ENCODE results near the gene CYB561A3. TPM values are rescaled to one million over a fixed set of nuclear protein-coding genes. Genes with fewer than 3 reads are reported as not detected.

Gene CYB561A3
- total and polyA plus RNA-seq, 2 of the 13 experiments (the other 11 are each of a cell fraction or from before 2014, with no cell fraction given), result 11.4 to 14.9 TPM

DNA sequence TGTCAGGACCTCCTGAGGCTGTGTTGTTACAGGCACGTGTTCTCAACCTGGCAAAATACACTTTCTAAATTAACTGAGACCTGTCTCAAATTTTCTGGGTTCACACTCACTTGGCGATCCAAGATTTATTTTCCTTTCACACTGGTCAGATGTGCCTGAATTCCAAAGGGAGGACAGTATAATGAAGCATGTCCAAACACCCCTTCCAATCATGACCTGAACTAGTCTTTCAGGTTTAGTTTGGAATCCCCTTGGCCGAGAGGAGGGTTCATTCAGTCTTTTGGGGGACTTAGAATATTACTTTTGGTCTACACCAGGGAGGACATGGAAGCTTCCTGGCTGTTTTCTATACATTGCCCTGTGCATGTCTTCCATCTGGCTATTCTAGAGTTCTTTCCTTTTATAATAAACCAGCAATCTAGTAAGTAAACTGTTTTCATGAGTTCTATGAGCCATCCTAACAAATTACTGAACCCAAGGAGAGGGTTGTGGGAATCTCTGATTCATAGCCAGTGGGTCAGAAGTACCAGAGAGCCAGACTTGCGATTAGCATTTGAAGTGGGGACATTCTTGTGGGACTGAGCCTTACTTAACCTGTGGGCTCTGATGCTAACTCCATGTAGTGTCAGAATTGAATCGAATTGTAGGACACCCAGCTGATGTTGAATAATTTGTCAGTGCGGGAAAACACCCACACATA is 15.9 kb upstream of the CYB561A3 start:
- CTCF ChIA-PET (ENCODE audit: low intra/inter-chr PET ratio, low total read pairs), result no interaction called here
- Histone ChIP-seq H3K79me2 (ENCODE audit: insufficient read depth, low read length) (no peaks in the 10 kb centered on the region), H3K27me3 (ENCODE audit: control insufficient read depth in 1 of 2, insufficient read depth in 2 of 2, low read length in 2 of 2) (no peaks in the 10 kb centered on the region), H3K9ac (ENCODE audit: insufficient read depth, low read depth, low read length) (no peak overlapping the region), H3K27ac (ENCODE audit: extremely low read length, insufficient read depth, low read length) (no peak overlapping the region), H3K4me3 (replicated peaks in 1 of 3; ENCODE audit: insufficient read depth in 1 of 3, low read depth in 2 of 3, low read length in 3 of 3) (no peak overlapping the region), H3K36me3 (replicated peaks in 1 of 2; ENCODE audit: control insufficient read depth in 1 of 2, insufficient read depth in 2 of 2, low read length in 2 of 2) (no peaks in the 10 kb centered on the region), H3K9me3 (ENCODE audit: low read length) (peaks cover 3% of the 10 kb centered on the region; the same call in 1 of the 2 replicates), H3K4me2 (ENCODE audit: low read depth, low read length) (no peak overlapping the region), H2AFZ (ENCODE audit: low read length) (no peak overlapping the region), H4K20me1 (ENCODE audit: insufficient read depth, low read length) (no peaks in the 10 kb centered on the region), H3K4me1 (ENCODE audit: insufficient read depth, low read length) (peaks cover 10% of the 10 kb centered on the region)
- POLR2A ChIA-PET, result interaction anchor here (1.8 kb wide), 1 partner anchor 16 kb away, joined by 14 read pairs; the partner anchor contains the start of genes CYB561A3 and TMEM138
- no peak for DNase-seq (ENCODE audit: low spot score)
- in situ Hi-C loops (cut with HindIII; ENCODE audit: extremely low pct_ligation_motif_present, low pct_unique_long_range_greater_than_20kb) (no loop called here), intact Hi-C loops (cut with micrococcal nuclease; ENCODE audit: unreplicated experiment) (no loop called here)
- no TSS peak for BruUV-seq (replicated peaks)
- no peak for ATAC-seq
- no peak for FAIRE-seq
- no peak for TF ChIP-seq ZNF577 (CRISPR knock-in tag; IDR thresholded peaks at IDR 0.05; ENCODE audit: borderline replicate concordance, low read depth)
- no peak for TF ChIP-seq SAP130 (CRISPR knock-in tag; IDR thresholded peaks at IDR 0.05; ENCODE audit: low read depth)
- TF ChIP-seq SMAD3 (CRISPR knock-in tag; IDR thresholded peaks at IDR 0.05), result no peak
- no peak for TF ChIP-seq HES4 (CRISPR knock-in tag; IDR thresholded peaks at IDR 0.05; ENCODE audit: borderline replicate concordance)
- no peak for TF ChIP-seq RXRB (CRISPR knock-in tag; IDR thresholded peaks at IDR 0.05; ENCODE audit: borderline replicate concordance)
- TF ChIP-seq HNRNPH1 (optimal IDR thresholded peaks at IDR 0.05; ENCODE audit: low read depth, low read length), result no peak
- TF ChIP-seq, protein P1, sequence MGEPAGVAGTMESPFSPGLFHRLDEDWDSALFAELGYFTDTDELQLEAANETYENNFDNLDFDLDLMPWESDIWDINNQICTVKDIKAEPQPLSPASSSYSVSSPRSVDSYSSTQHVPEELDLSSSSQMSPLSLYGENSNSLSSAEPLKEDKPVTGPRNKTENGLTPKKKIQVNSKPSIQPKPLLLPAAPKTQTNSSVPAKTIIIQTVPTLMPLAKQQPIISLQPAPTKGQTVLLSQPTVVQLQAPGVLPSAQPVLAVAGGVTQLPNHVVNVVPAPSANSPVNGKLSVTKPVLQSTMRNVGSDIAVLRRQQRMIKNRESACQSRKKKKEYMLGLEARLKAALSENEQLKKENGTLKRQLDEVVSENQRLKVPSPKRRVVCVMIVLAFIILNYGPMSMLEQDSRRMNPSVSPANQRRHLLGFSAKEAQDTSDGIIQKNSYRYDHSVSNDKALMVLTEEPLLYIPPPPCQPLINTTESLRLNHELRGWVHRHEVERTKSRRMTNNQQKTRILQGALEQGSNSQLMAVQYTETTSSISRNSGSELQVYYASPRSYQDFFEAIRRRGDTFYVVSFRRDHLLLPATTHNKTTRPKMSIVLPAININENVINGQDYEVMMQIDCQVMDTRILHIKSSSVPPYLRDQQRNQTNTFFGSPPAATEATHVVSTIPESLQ (CRISPR knock-in tag; conservative IDR thresholded peaks at IDR 0.05), result no peak
- TF ChIP-seq, protein P2, sequence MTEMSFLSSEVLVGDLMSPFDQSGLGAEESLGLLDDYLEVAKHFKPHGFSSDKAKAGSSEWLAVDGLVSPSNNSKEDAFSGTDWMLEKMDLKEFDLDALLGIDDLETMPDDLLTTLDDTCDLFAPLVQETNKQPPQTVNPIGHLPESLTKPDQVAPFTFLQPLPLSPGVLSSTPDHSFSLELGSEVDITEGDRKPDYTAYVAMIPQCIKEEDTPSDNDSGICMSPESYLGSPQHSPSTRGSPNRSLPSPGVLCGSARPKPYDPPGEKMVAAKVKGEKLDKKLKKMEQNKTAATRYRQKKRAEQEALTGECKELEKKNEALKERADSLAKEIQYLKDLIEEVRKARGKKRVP (CRISPR knock-in tag; IDR thresholded peaks at IDR 0.05), result no peak
- TF ChIP-seq, protein P3, sequence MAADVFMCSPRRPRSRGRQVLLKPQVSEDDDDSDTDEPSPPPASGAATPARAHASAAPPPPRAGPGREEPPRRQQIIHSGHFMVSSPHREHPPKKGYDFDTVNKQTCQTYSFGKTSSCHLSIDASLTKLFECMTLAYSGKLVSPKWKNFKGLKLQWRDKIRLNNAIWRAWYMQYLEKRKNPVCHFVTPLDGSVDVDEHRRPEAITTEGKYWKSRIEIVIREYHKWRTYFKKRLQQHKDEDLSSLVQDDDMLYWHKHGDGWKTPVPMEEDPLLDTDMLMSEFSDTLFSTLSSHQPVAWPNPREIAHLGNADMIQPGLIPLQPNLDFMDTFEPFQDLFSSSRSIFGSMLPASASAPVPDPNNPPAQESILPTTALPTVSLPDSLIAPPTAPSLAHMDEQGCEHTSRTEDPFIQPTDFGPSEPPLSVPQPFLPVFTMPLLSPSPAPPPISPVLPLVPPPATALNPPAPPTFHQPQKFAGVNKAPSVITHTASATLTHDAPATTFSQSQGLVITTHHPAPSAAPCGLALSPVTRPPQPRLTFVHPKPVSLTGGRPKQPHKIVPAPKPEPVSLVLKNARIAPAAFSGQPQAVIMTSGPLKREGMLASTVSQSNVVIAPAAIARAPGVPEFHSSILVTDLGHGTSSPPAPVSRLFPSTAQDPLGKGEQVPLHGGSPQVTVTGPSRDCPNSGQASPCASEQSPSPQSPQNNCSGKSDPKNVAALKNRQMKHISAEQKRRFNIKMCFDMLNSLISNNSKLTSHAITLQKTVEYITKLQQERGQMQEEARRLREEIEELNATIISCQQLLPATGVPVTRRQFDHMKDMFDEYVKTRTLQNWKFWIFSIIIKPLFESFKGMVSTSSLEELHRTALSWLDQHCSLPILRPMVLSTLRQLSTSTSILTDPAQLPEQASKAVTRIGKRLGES (CRISPR knock-in tag; IDR thresholded peaks at IDR 0.05; ENCODE audit: borderline replicate concordance), result no peak
- no peak for TF ChIP-seq ZNF20 (CRISPR knock-in tag; IDR thresholded peaks at IDR 0.05)
- no peak for TF ChIP-seq MIER3 (CRISPR knock-in tag; IDR thresholded peaks at IDR 0.05; ENCODE audit: borderline replicate concordance)
- 93% methylated on average over 6 of the region's 6 CpGs for WGBS (ENCODE audit: low lambda C conversion rate)

Data from HepG2 (cell line).